H9 (cell line): Measurements from ENCODE around the gene BMPR1A. TPM values are rescaled to one million over a fixed set of nuclear protein-coding genes. Genes with fewer than 3 reads are reported as not detected.

Experiments used
- DNase-seq: peaks from one replicate; pipeline ENCODE4 v3.0.0-alpha.2; 2017
- H2AFZ ChIP-seq: one replicate; pipeline ENCODE4 v1.6.1; 2013; ENCODE audit warnings: mild to moderate bottlenecking, low read length, control low read depth, moderate library complexity
- H2AK5ac ChIP-seq: 2 replicates; pipeline ENCODE4 v1.6.1; 2013; ENCODE audit warnings: low read length, control low read depth, mixed read lengths; ENCODE audit not compliant: insufficient read length
- H2BK120ac ChIP-seq: one replicate; pipeline ENCODE4 v1.6.1; 2013; ENCODE audit warnings: low read depth, mild to moderate bottlenecking, low read length, control low read depth, inconsistent platforms; ENCODE audit not compliant: poor library complexity, severe bottlenecking
- H2BK12ac ChIP-seq: 2 replicates; pipeline ENCODE4 v1.6.1; 2013; ENCODE audit warnings: low read length, control low read depth, mixed read lengths, low read depth; ENCODE audit not compliant: insufficient read length
- H2BK15ac ChIP-seq: 2 replicates; pipeline ENCODE4 v1.6.1; 2013; ENCODE audit warnings: low read depth, low read length, control low read depth
- H2BK20ac ChIP-seq: one replicate; pipeline ENCODE4 v1.6.1; 2013; ENCODE audit warnings: low read depth, mild to moderate bottlenecking, low read length, control low read depth, inconsistent platforms; ENCODE audit not compliant: poor library complexity, severe bottlenecking
- H2BK5ac ChIP-seq: 2 replicates; pipeline ENCODE4 v1.6.1; 2013; ENCODE audit warnings: low read length, control low read depth, mixed read lengths; ENCODE audit not compliant: insufficient read length
- H3K14ac ChIP-seq: 2 replicates; pipeline ENCODE4 v1.6.1; 2013; ENCODE audit warnings: low read length, control low read depth; ENCODE audit not compliant: insufficient read depth
- H3K18ac ChIP-seq: 2 replicates; pipeline ENCODE4 v1.6.1; 2013; ENCODE audit warnings: low read depth, mild to moderate bottlenecking, mixed read lengths, low read length, control low read depth; ENCODE audit not compliant: insufficient read length
- H3K23ac ChIP-seq: 2 replicates; pipeline ENCODE4 v1.6.1; 2013; ENCODE audit warnings: low read length, control low read depth, mixed read lengths, low read depth; ENCODE audit not compliant: insufficient read length
- H3K23me2 ChIP-seq: 2 replicates; pipeline ENCODE4 v1.6.1; 2013; ENCODE audit warnings: low read depth, mild to moderate bottlenecking, mixed read lengths, low read length, control low read depth; ENCODE audit not compliant: insufficient read length, poor library complexity, severe bottlenecking
- H3K27ac ChIP-seq: 2 replicates; pipeline ENCODE4 v1.5.1; 2013; ENCODE audit warnings: low read length, control low read depth, mixed read lengths, low read depth; ENCODE audit not compliant: insufficient read length
- H3K27me3 ChIP-seq: 2 replicates; pipeline ENCODE4 v1.6.1; 2013; ENCODE audit warnings: low read length, control low read depth, inconsistent platforms; ENCODE audit not compliant: insufficient read depth
- H3K4ac ChIP-seq: 2 replicates; pipeline ENCODE4 v1.6.1; 2013; ENCODE audit warnings: low read depth, mild to moderate bottlenecking, control low read depth, inconsistent platforms, low read length, moderate library complexity
- H3K4me1 ChIP-seq: 2 replicates; pipeline ENCODE4 v1.6.1; 2013; ENCODE audit warnings: low read length, control low read depth, inconsistent platforms; ENCODE audit not compliant: insufficient read depth
- H3K4me2 ChIP-seq: 2 replicates; pipeline ENCODE4 v1.6.1; 2013; ENCODE audit warnings: low read length, control low read depth, mixed read lengths; ENCODE audit not compliant: insufficient read length, insufficient read depth
- H3K56ac ChIP-seq: 2 replicates; pipeline ENCODE4 v1.6.1; 2013; ENCODE audit warnings: low read depth, mild to moderate bottlenecking, mixed read lengths, low read length, control low read depth; ENCODE audit not compliant: insufficient read length
- H3K79me1 ChIP-seq: 2 replicates; pipeline ENCODE4 v1.6.1; 2013; ENCODE audit warnings: low read depth, mild to moderate bottlenecking, moderate library complexity, low read length, control low read depth, inconsistent platforms; ENCODE audit not compliant: insufficient read depth, poor library complexity, severe bottlenecking
- H3K79me2 ChIP-seq: 2 replicates; pipeline ENCODE4 v1.6.1; 2013; ENCODE audit warnings: low read length, control low read depth, inconsistent platforms; ENCODE audit not compliant: insufficient read depth
- H3K9ac ChIP-seq: 2 replicates; pipeline ENCODE4 v1.6.1; 2013; ENCODE audit warnings: low read length, control low read depth, mixed read lengths; ENCODE audit not compliant: insufficient read length; ENCODE audit errors: extremely low read depth
- H3K9me3 ChIP-seq: one replicate; pipeline ENCODE4 v1.6.1; 2013; ENCODE audit warnings: low read depth, low read length, inconsistent platforms; ENCODE audit not compliant: control insufficient read depth
- H3T11ph ChIP-seq: one replicate; pipeline ENCODE4 v1.6.1; 2013; ENCODE audit warnings: mild to moderate bottlenecking, low read length, control low read depth, inconsistent platforms
- H4K20me1 ChIP-seq: one replicate; pipeline ENCODE4 v1.6.1; 2013; ENCODE audit not compliant: control insufficient read depth, insufficient read length, insufficient read depth
- H4K5ac ChIP-seq: 2 replicates; pipeline ENCODE4 v1.6.1; 2013; ENCODE audit warnings: low read depth, mild to moderate bottlenecking, mixed read lengths, low read length, control low read depth; ENCODE audit not compliant: insufficient read length
- H4K8ac ChIP-seq: replicated peaks from 2 replicates; pipeline ENCODE4 v1.6.1; 2013; ENCODE audit warnings: low read length, control low read depth, mixed read lengths, low read depth; ENCODE audit not compliant: insufficient read length
- H4K91ac ChIP-seq: 2 replicates; pipeline ENCODE4 v1.6.1; 2013; ENCODE audit warnings: low read depth, mild to moderate bottlenecking, moderate library complexity, mixed read lengths, low read length, control low read depth; ENCODE audit not compliant: insufficient read length
- H3K27ac Mint-ChIP-seq, 3 experiments: 2 replicates in 2 of 3; 3 replicates in 1 of 3; pipeline ENCODE4 v1.8.0; 2020 to 2021; ENCODE audit warnings: mixed read lengths in 3 of 3, mild to moderate bottlenecking in 1 of 3, moderate library complexity in 1 of 3
- H3K27me3 Mint-ChIP-seq: 2 replicates; pipeline ENCODE4 v1.8.0; 2021; ENCODE audit warnings: low read depth, mild to moderate bottlenecking, moderate library complexity, mixed read lengths
- H3K36me3 Mint-ChIP-seq, 3 experiments: 2 replicates in 2 of 3; 3 replicates in 1 of 3; pipeline ENCODE4 v1.8.0; 2020 to 2021; ENCODE audit warnings: low read depth in 3 of 3, mixed read lengths in 3 of 3; ENCODE audit not compliant: insufficient read depth in 1 of 3
- H3K4me1 Mint-ChIP-seq, 2 experiments: 2 replicates each; pipeline ENCODE4 v1.8.0; 2020; ENCODE audit warnings: mixed read lengths in 2 of 2
- H3K4me3 Mint-ChIP-seq, 2 experiments: 2 replicates in 1 of 2; 3 replicates in 1 of 2; pipeline ENCODE4 v1.8.0; 2020 to 2021; ENCODE audit warnings: mild to moderate bottlenecking in 2 of 2, mixed read lengths in 2 of 2, moderate library complexity in 1 of 2
- H3K9me3 Mint-ChIP-seq, 2 experiments: 2 replicates in 1 of 2; 3 replicates in 1 of 2; pipeline ENCODE4 v1.8.0; 2020; ENCODE audit warnings: mild to moderate bottlenecking in 2 of 2, mixed read lengths in 2 of 2, moderate library complexity in 1 of 2
- CTCF ChIP-seq: fragments of 200-600 bp; sonication (generic); conservative IDR thresholded peaks from 3 replicates; pipeline ENCODE4 v1.8.0; 2021; ENCODE audit warnings: antibody characterized with exemption, mild to moderate bottlenecking
- WGBS: extraction: QIAGEN DNeasy Blood & Tissue Kit; methylation state at CpG from one replicate; pipeline ENCODE4 v1.1.7; 2013; ENCODE audit warnings: missing lambda C conversion rate, low lambda C conversion rate, mixed read lengths; ENCODE audit not compliant: insufficient read length; ENCODE audit errors: extremely low coverage; 5-methylcytosine and 5-hydroxymethylcytosine counted together
- long read RNA-seq: library from polyadenylated mRNA; unstranded; transcript quantifications from one replicate; pipeline ENCODE4 v2.0.0, GENCODE V29; 2020
- total RNA-seq: library from RNA; stranded (reverse); gene quantifications from 2 replicates; pipeline ENCODE4 v1.2.1, GENCODE V29; 2021

Gene BMPR1A
- 138 and 145 TPM in 2 replicates for total RNA-seq
- long read RNA-seq, full-length matches to known transcripts = 135 of 227 reads
- long read RNA-seq, partial matches to known transcripts = 20 of 227 reads
- long read RNA-seq, other reads (novel, unspliced or antisense) = 72 of 227 reads

- Histone ChIP-seq H2BK20ac (no peak within 1 kb of the TSS), H3K4me1 (peaks cover 4% of the 10 kb centered on the region; the same call in 1 of the 2 replicates), H3K27ac (peak within 1 kb of the TSS; percentile 38), H2AFZ (no peak within 1 kb of the TSS), H3K9me3 (no peaks in the 10 kb centered on the region), H3K14ac (peak within 1 kb of the TSS; percentile 95), H3K27me3 (no peaks in the 10 kb centered on the region), H3K18ac (peak within 1 kb of the TSS; percentile 96), H2BK15ac (no peak within 1 kb of the TSS), H3K79me1 (peaks cover 3% of the 10 kb centered on the region), H3K23ac (no peak within 1 kb of the TSS), H4K20me1 (peaks cover 4% of the 10 kb centered on the region), H3K79me2 (peaks cover 49% of the 10 kb centered on the region), H2AK5ac (no peak within 1 kb of the TSS), H3K9ac (peak within 1 kb of the TSS; percentile 96), H2BK5ac (peak within 1 kb of the TSS; percentile 74), H3T11ph (no peak within 1 kb of the TSS), H2BK12ac (peak within 1 kb of the TSS; percentile 38), H3K4ac (peak within 1 kb of the TSS; percentile 99), H3K23me2 (no peaks in the 10 kb centered on the region), H3K4me2 (peak within 1 kb of the TSS; percentile 77), H2BK120ac (peak within 1 kb of the TSS; percentile 79), H4K5ac (peak within 1 kb of the TSS; percentile 67), H4K91ac (peak within 1 kb of the TSS; percentile 93), H4K8ac (peak within 1 kb of the TSS; percentile 27), H3K56ac (no peak within 1 kb of the TSS)
- H3K36me3 Mint-ChIP-seq = peaks cover 4 to 10% (median 8%) of the 10 kb centered on the region in 3 experiments; a peak in 4 of 7 replicates
- no peaks in the 10 kb centered on the region for H3K27me3 Mint-ChIP-seq
- WGBS = no CpG with 5 or more reads among the region's 85 CpGs
- H3K9me3 Mint-ChIP-seq = no peaks in the 10 kb centered on the region
- TF ChIP-seq CTCF = no peak
- DNase-seq = peak; percentile 91
- H3K4me3 Mint-ChIP-seq = peak within 1 kb of the TSS; percentile 91 to 93
- H3K4me1 Mint-ChIP-seq = peaks cover 58 to 59% of the 10 kb centered on the region in 2 experiments
- H3K27ac Mint-ChIP-seq = peak within 1 kb of the TSS; percentile 89 to 96 (median 95)
Measured at GRCh38 chr10:86756511-86757112, at the start of gene BMPR1A. BMPR1A (plus strand) TSS chr10:86756619; CDS start chr10:86876019, 119,400 bp downstream.
